Measurements from ENCODE around the gene KCNQ1.

Gene KCNQ1

GRCh38 chr11:2777386-2777785 lies 332.6 kb downstream of the KCNQ1 start:
- DNase-seq (ENCODE audit: low read depth in 3 of 3): no peak

- no peak for DNase-seq (ENCODE audit: low read depth in 3 of 3)
Measured at GRCh38 chr11:2777871-2778629, 333.2 kb downstream of the KCNQ1 start.

GRCh38 chr11:2778630-2779498 lies 334.1 kb downstream of the KCNQ1 start:
- no peak for DNase-seq (ENCODE audit: low read depth in 3 of 3)

GRCh38 chr11:2779499-2779980 lies 334.7 kb downstream of the KCNQ1 start:
- DNase-seq (ENCODE audit: low read depth in 3 of 3): no peak

GRCh38 chr11:2779981-2780849 lies 335.4 kb downstream of the KCNQ1 start:
- no peak for DNase-seq (ENCODE audit: low read depth in 3 of 3)

GRCh38 chr11:2780850-2781407 lies 336.1 kb downstream of the KCNQ1 start:
- DNase-seq (ENCODE audit: low read depth in 3 of 3): no peak

GRCh38 chr11:2781408-2782274 lies 336.8 kb downstream of the KCNQ1 start:
- no peak for DNase-seq (ENCODE audit: low read depth in 3 of 3)

GRCh38 chr11:2782769-2783168 lies 338.0 kb downstream of the KCNQ1 start:
- DNase-seq (ENCODE audit: low read depth in 3 of 3): no peak

GRCh38 chr11:2783536-2784082 lies 338.8 kb downstream of the KCNQ1 start:
- DNase-seq (ENCODE audit: low read depth in 3 of 3): no peak

- no peak for DNase-seq (ENCODE audit: low read depth in 3 of 3)
Measured at GRCh38 chr11:2787816-2788167, 343.0 kb downstream of the KCNQ1 start.

- no peak for DNase-seq (ENCODE audit: low read depth in 3 of 3)
Measured at GRCh38 chr11:2788168-2789071, 343.6 kb downstream of the KCNQ1 start.

GRCh38 chr11:2789331-2789730 lies 344.5 kb downstream of the KCNQ1 start:
- no peak for DNase-seq (ENCODE audit: low read depth in 3 of 3)

GRCh38 chr11:2789791-2790567 lies 345.2 kb downstream of the KCNQ1 start:
- DNase-seq (ENCODE audit: low read depth in 3 of 3): no peak

- no peak for DNase-seq (ENCODE audit: low read depth in 3 of 3)
Measured at GRCh38 chr11:2790568-2790921, 345.7 kb downstream of the KCNQ1 start.

GRCh38 chr11:2791139-2791520 lies 346.3 kb downstream of the KCNQ1 start:
- DNase-seq (ENCODE audit: low read depth in 3 of 3): no peak

- DNase-seq (ENCODE audit: low read depth in 3 of 3): no peak
Measured at GRCh38 chr11:2791521-2792380, 346.9 kb downstream of the KCNQ1 start.

- no peak for DNase-seq (ENCODE audit: low read depth in 3 of 3)
Measured at GRCh38 chr11:2792381-2793250, 347.8 kb downstream of the KCNQ1 start.
